HG03378 (cell line): ENCODE measurements around the gene VAMP8.
"Not testable (repeated sequence)": the region's sequence is repeated elsewhere in the genome, so short reads cannot be mapped to it uniquely, and the experiment has no call there.

Source experiments
- ATAC-seq: cut with Tn5 transposase; IDR thresholded peaks from one replicate; pipeline ENCODE4 v1.9.1; 2021; ENCODE audit warnings: mild to moderate bottlenecking, moderate library complexity; ENCODE audit not compliant: unreplicated experiment

VAMP8 gene

GRCh38 chr2:85547089-85547858 is 30.1 kb upstream of the VAMP8 start:
- no peak for ATAC-seq

DNA sequence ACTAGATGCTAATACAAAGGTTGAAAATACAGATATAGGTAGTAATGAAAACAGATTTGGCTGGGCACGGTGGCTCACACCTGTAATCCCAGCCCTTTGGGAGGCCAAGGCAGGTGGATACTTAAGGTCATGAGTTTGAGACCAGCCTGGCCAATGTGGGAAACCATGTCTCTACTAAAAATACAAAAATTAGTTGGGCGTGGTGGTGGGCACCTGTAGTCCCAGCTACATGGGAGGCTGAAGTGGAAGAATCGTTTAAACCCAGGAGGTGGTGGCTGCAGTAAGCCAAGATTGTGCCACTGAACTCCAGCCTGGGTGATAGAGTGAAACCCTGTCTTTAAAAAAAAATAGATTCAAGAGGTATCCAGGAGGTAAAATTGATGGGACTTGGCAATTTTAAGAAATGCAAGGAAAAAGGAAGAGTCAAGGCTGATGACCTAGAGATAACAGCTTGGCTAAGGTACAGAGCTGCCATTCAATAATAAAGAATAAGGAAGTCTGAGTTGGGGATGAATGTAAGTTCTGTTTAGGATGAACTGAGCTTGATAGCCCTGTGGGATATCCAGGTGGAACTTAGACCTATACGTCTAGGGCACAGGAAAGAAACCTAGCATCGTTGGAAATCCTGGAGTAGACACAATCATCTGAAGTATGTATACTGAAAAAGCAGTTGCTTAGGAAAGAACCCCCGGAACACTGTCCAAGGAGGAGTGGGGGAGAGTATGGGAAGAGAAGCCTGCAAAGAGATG is 29.4 kb upstream of the VAMP8 start:
- no peak for ATAC-seq

GRCh38 chr2:85548608-85548900 is 28.8 kb upstream of the VAMP8 start:
- no peak for ATAC-seq

- no peak for ATAC-seq
Measured at GRCh38 chr2:85549095-85549494, 28.3 kb upstream of the VAMP8 start.

DNA sequence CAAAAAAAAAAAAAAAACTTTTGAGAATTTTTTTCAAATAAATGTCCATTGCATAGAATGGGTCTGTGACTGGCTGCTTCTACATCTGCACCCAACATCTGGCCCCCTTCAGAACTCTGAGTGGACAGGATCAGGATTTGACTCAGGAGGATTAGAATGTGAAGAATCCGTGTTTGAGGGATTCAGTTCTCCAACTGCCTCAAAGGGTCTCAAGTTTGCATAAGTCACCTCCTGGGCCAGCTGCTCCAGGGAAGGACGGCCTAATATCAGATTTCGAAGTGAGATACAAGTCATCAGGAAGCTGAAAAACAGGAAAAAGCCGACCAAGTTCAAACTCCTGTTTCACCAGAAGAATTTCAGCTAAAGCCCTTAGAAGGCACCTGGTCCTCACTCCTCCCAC is 27.6 kb upstream of the VAMP8 start:
- ATAC-seq: no peak

DNA sequence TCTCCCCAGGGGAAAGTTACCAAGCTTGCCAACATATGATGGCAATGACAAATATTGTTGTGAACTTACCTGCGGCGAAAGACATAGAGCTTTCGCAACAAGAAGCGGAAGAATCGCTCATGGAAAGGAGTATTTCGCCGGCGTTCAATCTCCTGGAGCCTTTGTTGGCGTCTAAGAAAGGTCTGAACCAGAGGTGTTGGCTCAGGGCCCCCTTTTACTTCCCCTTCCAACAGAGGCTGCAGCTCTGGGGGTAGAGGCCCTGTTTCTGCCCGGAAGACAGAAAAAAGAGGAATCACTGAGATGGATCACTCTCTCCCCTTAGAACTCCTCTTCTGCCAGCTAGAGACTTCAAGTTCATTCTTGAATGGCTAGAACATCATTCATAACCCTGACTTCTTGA is 26.9 kb upstream of the VAMP8 start:
- no peak for ATAC-seq

- ATAC-seq: peak; percentile 63
Measured at GRCh38 chr2:85551698-85552678, 25.4 kb upstream of the VAMP8 start.

GRCh38 chr2:85553184-85553583 is 24.2 kb upstream of the VAMP8 start:
- no peak for ATAC-seq

GRCh38 chr2:85554980-85555612 is 22.3 kb upstream of the VAMP8 start:
- ATAC-seq: no peak

DNA sequence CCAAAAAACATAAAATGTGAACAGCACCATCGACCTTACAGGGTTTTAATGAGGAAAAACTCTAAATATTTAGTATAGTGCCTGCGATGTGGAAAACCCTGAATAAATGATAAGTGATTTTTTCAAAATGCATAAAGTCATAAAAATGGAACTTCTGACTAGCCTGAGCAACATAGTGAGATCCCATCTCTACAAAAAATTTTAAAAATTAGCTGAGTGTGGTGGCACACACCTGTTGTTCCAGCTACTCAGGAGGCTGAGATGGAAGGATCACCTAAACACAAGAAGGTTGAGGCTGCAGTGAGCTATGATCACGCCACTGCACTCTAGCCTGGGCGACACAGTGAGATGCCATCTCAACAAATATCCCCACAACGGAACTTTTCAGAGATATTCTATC is 20.3 kb upstream of the VAMP8 start:
- no peak for ATAC-seq

GRCh38 chr2:85558160-85558559 is 19.2 kb upstream of the VAMP8 start:
- no peak for ATAC-seq

- not testable (repeated sequence) for ATAC-seq
Measured at GRCh38 chr2:85560403-85560726, 17.0 kb upstream of the VAMP8 start.

DNA sequence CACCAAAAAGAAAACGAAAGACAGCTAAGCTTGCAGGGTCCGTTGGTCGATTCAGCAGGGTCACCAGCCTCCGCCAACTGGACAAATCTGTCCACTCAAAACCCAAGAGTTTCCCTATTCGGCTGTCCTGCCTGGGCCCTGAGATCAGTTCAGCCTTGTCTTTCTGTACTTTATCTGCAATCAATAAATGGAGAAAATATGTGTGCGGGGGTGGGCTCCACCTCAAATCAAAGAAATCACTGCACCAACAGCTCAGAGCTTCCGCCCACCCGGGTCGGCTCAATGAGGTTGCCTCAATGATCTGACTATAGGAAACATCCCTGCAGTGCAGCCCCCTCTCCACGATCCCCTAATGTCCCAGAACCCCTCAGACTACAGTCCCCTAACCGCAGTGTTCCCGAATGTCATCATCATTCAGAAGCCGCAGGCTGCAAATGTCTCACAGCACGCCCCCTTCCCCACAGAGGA is 16.5 kb upstream of the VAMP8 start:
- peak; percentile 8 for ATAC-seq

DNA sequence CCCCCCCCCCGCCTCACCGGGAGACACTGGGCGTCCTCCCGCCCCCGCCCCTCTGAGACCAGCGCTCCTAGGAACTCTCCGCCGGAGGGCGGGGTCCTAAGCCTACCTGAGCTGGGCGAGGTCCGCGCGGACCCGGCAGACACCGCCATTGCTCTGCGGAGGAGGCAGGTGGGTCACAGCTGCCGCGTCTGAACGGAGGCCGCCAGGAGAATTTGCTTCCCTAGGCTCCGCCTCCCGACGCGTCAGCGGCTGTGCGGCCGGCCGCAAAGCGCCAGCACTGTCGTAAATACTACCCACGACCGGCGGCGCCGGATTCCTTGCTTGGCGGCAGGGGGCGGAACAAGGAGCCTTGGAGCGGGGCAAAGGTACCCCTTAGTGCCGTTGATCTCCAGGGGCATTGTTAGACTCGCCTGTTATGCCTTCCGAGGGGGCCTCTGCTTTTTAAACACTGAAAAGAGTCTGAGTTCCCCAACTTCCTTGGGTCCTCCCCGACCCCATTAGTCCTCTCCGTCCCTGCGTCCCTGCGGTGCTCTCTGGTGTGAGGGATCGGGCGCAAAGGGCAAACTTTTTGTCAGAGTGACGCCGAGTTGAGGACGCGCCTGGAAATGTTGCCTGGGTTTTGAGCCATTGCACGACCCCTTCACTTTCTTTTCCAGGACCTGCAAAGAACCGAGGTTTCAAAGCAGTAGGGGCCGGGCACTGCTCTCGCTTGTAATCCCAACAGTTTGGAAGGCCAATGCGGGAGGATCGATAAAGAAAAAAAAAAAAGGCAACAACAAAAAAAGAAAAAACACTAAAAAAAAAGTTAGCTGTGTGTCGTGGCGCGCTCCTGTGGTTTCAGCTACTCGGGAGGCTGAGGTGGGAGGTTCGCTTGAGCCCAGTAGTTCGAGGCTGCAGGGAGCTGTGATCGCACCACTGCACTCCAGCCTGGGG is 15.8 kb upstream of the VAMP8 start, which contains the start of gene GGCX:
Gene GGCX, minus strand, starts transcription at position 214 of the 933 bp plus-strand sequence. Its CDS starts 65 bp downstream, at position 149.
- peak; percentile 69 for ATAC-seq

GRCh38 chr2:85564144-85564563 is 13.2 kb upstream of the VAMP8 start:
- peak; percentile 54 for ATAC-seq

DNA sequence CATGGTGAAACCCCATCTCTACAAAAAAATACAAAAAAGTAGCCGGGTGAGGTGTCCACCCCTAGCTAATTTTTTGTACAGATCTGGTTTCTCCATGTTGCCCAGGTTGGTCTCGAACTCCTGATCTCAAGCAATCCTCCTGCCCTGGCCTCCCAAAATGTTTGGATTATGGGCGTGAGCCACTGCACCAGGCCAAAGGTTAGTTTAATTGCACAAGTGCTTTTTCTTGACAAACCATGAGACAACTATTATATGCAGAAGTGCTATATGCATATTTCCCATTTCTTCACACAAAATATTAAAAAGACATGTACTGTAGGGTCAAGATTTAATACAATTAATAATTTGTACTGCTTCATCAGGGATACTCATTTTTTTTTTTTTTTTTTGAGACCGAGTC is 11.1 kb upstream of the VAMP8 start:
- no peak for ATAC-seq

DNA sequence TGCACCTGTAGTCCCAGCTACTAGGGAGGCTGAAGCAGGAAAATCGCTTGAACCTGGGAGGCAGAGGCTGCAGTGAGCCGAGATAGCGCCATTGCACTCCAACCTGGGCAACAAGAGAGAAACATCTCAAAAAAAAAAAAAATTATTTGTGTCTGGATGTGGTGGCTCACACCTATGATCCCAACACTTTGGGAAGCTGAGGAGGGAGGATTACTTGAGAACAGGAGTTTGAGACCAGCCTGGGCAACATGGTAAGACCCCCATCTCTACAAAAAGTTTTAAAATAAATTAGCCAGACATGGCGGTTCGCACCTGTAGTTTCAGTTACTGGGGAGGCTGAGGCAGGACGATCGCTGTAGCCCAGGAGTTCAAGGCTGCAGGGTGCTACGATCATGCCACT is 1.6 kb upstream of the VAMP8 start:
- no peak for ATAC-seq

DNA sequence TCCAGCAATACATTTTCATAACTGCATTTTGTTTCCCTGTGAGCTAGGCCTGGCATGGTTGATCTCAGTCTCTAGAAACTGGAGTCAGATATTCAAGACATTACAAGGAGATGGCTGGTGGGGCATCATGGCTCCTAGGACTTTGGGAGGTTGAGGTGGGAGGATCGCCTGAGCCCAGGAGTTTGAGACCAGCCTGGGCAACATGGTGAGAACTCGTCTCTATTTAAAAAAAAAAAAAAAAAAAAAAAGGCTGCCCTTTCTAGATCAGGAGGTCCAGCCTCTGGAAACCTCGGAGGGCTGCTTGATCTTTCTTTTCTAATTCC is 362 bp upstream of the VAMP8 start:
- ATAC-seq: no peak

DNA sequence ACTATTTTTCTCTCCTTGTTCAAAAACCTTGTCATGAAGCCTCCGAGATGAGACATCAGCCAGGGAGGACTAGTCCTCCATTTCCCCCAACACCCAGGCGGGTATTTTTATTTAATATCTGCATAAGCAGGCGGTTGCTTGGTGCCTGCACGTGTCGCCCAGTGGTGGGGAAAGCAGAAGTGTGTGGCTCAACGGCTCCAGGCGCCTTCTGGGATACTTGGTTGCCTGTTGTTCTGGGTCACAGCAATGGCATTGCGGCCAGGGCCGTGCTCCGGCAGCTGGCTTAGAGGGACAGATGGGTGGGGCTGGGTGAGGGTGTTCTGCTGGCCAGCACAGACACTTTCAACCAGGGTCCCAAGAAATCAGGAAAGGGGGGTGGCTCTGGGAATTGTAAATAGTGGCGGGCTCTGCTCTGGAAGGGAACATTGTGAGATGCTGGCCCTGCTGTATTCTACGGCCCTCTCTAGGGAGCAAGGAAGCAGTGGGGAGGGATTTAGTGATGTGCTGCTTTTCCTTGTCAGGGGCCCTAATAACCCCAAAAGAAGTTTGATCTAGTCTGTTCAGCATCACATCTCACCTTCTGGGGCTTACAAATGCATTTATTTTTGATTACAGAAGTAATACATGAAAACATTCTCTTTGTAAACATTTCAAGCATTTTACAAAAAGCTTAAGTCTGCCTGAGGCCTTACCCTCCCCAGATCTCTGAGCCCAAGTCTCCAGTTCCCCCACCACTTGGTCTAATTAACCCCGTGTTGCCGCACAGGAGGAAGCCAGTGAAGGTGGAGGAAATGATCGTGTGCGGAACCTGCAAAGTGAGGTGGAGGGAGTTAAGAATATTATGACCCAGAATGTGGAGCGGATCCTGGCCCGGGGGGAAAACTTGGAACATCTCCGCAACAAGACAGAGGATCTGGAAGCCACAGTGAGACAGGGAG is 1.1 kb downstream of the VAMP8 start:
- ATAC-seq: no peak
